K562 (cell line): Measurements from ENCODE around the gene VPS13D. TPM values are rescaled to one million over a fixed set of nuclear protein-coding genes. Genes with fewer than 3 reads are reported as not detected.

Source experiments
- ARID1B ChIP-seq: fragments of 450-650 bp; IDR thresholded peaks from 2 replicates; pipeline ENCODE4 v1.6.1; 2016; ENCODE audit warnings: antibody characterized with exemption, mild to moderate bottlenecking, inconsistent platforms
- CTCFL ChIP-seq: IDR thresholded peaks from 2 replicates; pipeline ENCODE4 v1.6.1; 2011; ENCODE audit warnings: borderline replicate concordance, low read depth, mild to moderate bottlenecking, moderate library complexity, low read length; ENCODE audit not compliant: insufficient read depth, poor library complexity, severe bottlenecking
- DLX4 ChIP-seq: fragments of 250-450 bp; sonication (Bioruptor Pico); IDR thresholded peaks from 2 replicates; pipeline ENCODE4 v1.6.1; 2021; ENCODE audit warnings: mild to moderate bottlenecking
- FIP1L1 ChIP-seq: fragments of 200-400 bp; formaldehyde crosslinking; IDR thresholded peaks from 2 replicates; pipeline ENCODE4 v1.6.1; 2018; ENCODE audit warnings: mild to moderate bottlenecking, low read depth, low read length; ENCODE audit not compliant: poor library complexity, severe bottlenecking
- GTF3C2 ChIP-seq: IDR thresholded peaks from 3 replicates; pipeline ENCODE4 v1.6.1; 2011; ENCODE audit warnings: borderline replicate concordance, mild to moderate bottlenecking, moderate library complexity; ENCODE audit not compliant: insufficient read length; ENCODE audit errors: extremely low read depth
- MBD1 ChIP-seq: fragments of 250-450 bp; sonication (Bioruptor Pico); IDR thresholded peaks from 2 replicates; pipeline ENCODE4 v1.8.0; 2022; ENCODE audit warnings: inconsistent platforms
- NR2C1 ChIP-seq, 2 experiments: fragments of 450-650 bp; IDR thresholded peaks; 2 replicates each; pipeline ENCODE4 v1.6.1; 2017; ENCODE audit warnings: mild to moderate bottlenecking in 2 of 2, antibody characterized with exemption in 1 of 2, inconsistent platforms in 1 of 2, missing compliant biosample characterization in 1 of 2, missing genetic modification characterization in 1 of 2
- SMAD3 ChIP-seq: fragments of 450-650 bp; formaldehyde crosslinking; conservative IDR thresholded peaks from 2 replicates; pipeline ENCODE4 v1.4.0; 2020; ENCODE audit warnings: mild to moderate bottlenecking
- STAG1 ChIP-seq: sonication (generic); formaldehyde crosslinking; IDR thresholded peaks from 2 replicates; pipeline ENCODE4 v1.5.0; 2020; ENCODE audit warnings: missing genetic modification reagents, borderline replicate concordance
- TFAP4 ChIP-seq: sonication (generic); formaldehyde crosslinking; IDR thresholded peaks from 2 replicates; pipeline ENCODE4 v1.8.0; 2022; ENCODE audit warnings: missing genetic modification reagents, mild to moderate bottlenecking, moderate library complexity, borderline replicate concordance
- ZFP91 ChIP-seq: sonication (generic); formaldehyde crosslinking; IDR thresholded peaks from 2 replicates; pipeline ENCODE4 v1.8.0; 2022; ENCODE audit warnings: mild to moderate bottlenecking, missing genetic modification reagents
- ZKSCAN8 ChIP-seq: fragments of 200-800 bp; sonication (Bioruptor generic); IDR thresholded peaks from 2 replicates; pipeline ENCODE4 v1.6.1; 2016; ENCODE audit warnings: missing genetic modification characterization, missing compliant biosample characterization
- ZNF280B ChIP-seq: fragments of 250-450 bp; sonication (Bioruptor Pico); IDR thresholded peaks from 2 replicates; pipeline ENCODE4 v1.5.1; 2021; ENCODE audit warnings: mild to moderate bottlenecking
- ZNF347 ChIP-seq: fragments of 450-650 bp; formaldehyde crosslinking; IDR thresholded peaks from 2 replicates; pipeline ENCODE4 v1.4.0; 2020; ENCODE audit warnings: low read depth, mild to moderate bottlenecking, moderate library complexity
- ZZZ3 ChIP-seq: fragments of 450-650 bp; IDR thresholded peaks from 2 replicates; pipeline ENCODE4 v1.6.1; 2016; ENCODE audit warnings: antibody characterized with exemption, mild to moderate bottlenecking, moderate library complexity
- polyA plus RNA-seq, 8 experiments: library from polyadenylated mRNA; depleted of rRNA in 4 of 8; stranded (reverse) in 5 of 8; unstranded in 3 of 8; fragments of >200 nt; fragmentation: Nextera tagmentation in 2 of 8; fragmentation: Illumina TruSeq in 1 of 8; extraction: Ambion mirVana in 2 of 8; extraction: Trizol in 1 of 8; gene quantifications; 2 replicates each; pipeline versions ENCODE4 v1.2.1 to v1.2.3, GENCODE V29; 2011 to 2014; ENCODE audit warnings: inconsistent platforms in 1 of 8, missing spikeins in 1 of 8
- total RNA-seq, 7 experiments: library from RNA; depleted of rRNA in 6 of 7; stranded (reverse); fragments of >200 nt in 6 of 7; fragmentation: Illumina TruSeq in 2 of 7; extraction: Trizol in 2 of 7; gene quantifications; 2 replicates each; pipeline versions ENCODE4 v1.2.1 to v1.2.3, GENCODE V29; 2011 to 2021; ENCODE audit warnings: low replicate concordance in 1 of 7

The VPS13D gene
- total and polyA plus RNA-seq, 9 of the 15 experiments (the other 6 are each of a cell fraction or from before 2014, with no cell fraction given) = 6.1 to 51.5 (median 38.5) TPM

GRCh38 chr1:12468323-12468722 is 238.5 kb downstream of the VPS13D start (continued):
- TF ChIP-seq GTF3C2 (no peak), ARID1B (peak; percentile 33; the same call in 1 of the 2 replicates), STAG1 (CRISPR knock-in tag) (no peak), ZZZ3 (no peak), CTCFL (no peak), ZNF280B (no peak), TFAP4 (CRISPR knock-in tag) (no peak), DLX4 (CRISPR knock-in tag) (no peak), ZNF347 (no peak), SMAD3 (CRISPR knock-in tag) (no peak), ZKSCAN8 (CRISPR knock-in tag) (no peak), FIP1L1 (no peak), ZFP91 (CRISPR knock-in tag) (no peak), NR2C1 (IDR thresholded peaks at IDR 0.05) (no peak), NR2C1 (tag; IDR thresholded peaks at IDR 0.05) (no peak), MBD1 (no peak; the same call in 1 of the 2 replicates)
